MM.1S (cell line): ENCODE results near the gene CTSH.

Experiments used
- CTCF ChIP-seq: fragments of 300-600 bp; sonication (generic); IDR thresholded peaks from 2 replicates; pipeline ENCODE4 v1.5.1; 2016; ENCODE audit warnings: antibody characterized with exemption, low read length, mixed read lengths
- EZH2 ChIP-seq: fragments of 300-600 bp; sonication (generic); optimal IDR thresholded peaks from 2 replicates; pipeline ENCODE3; 2017; ENCODE audit warnings: low read depth, mild to moderate bottlenecking, antibody characterized with exemption, low read length, mixed read lengths
- EZH2phosphoT487 ChIP-seq: fragments of 300-600 bp; sonication (generic); IDR thresholded peaks from 2 replicates; pipeline ENCODE4 v1.6.1; 2018; ENCODE audit warnings: antibody characterized with exemption, low read length

DNA sequence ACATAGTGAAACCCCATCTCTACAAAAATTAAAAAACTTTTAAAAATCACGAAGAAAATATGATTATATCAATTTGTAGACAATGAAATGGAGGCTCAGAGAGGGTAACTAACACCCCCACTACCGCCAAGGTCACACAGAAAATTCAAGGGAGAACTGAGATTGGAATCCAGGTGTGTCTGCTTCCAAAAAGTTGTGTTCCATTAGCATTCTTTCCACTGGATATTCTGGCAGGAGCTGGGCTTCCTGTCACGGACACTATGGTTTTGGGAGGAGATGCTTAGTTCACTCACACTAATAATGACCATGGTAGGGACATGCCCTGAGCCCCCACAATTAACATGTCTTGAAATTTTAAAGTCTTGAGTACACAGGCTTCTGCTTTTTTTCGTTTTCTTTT is 28.8 kb downstream of the CTSH start:
- TF ChIP-seq CTCF (no peak), EZH2 (no peak), EZH2phosphoT487 (no peak)
